Measurements from ENCODE around the gene CDC42EP2. TPM values are rescaled to one million over a fixed set of nuclear protein-coding genes. Genes with fewer than 3 reads are reported as not detected.

The CDC42EP2 gene
- polyA plus RNA-seq, 2 of the 4 experiments (the other 2 are of a cell fraction) = 3.0 to 8.5 TPM

- TF ChIP-seq BHLHE40 (IDR thresholded peaks at IDR 0.05; ENCODE audit: low read depth, low read length) (no peak), NR3C1 (IDR thresholded peaks at IDR 0.05) (no peak), KDM5A (IDR thresholded peaks at IDR 0.05) (no peak), HOXA7 (CRISPR knock-in tag; IDR thresholded peaks at IDR 0.05) (no peak), RARB (CRISPR knock-in tag; IDR thresholded peaks at IDR 0.05) (no peak), SREBF2 (IDR thresholded peaks at IDR 0.05) (no peak), ELK1 (IDR thresholded peaks at IDR 0.05; ENCODE audit: low read depth, low read length) (no peak)
- POLR2A ChIA-PET = no interaction called here
- H3K9me3 ChIP-seq = no peaks in the 10 kb centered on the region
- CTCF ChIA-PET = interaction anchor here (0.6 to 78.3 kb wide), 5 partner anchors 10 to 179 kb away, joined by 3 to 3090 read pairs (median 6); partner anchors contain the start of genes CDC42EP2, DPF2, POLA2 and TIGD3
- H3K4me3 ChIP-seq = no peak overlapping the region
- ATAC-seq = peak in 1 of 2 experiments; percentile 38; a peak in 3 of 6 replicates
- no peak for FAIRE-seq
- peaks cover 40% of the 10 kb centered on the region for H3K4me1 ChIP-seq
- DNase-seq (ENCODE audit: low read depth in 1 of 2, low spot score in 1 of 2) = peak in 1 of 2 experiments; percentile 49
- 73% methylated on average over 8 of the region's 8 CpGs for WGBS (ENCODE audit: missing lambda C conversion rate)
- H3K27ac ChIP-seq = peak overlapping the region; percentile 79 to 94
- peak overlapping the region; percentile 76 for H3K4me2 ChIP-seq
These were observed 24.1 kb upstream of the CDC42EP2 start for GRCh38 chr11:65290448-65291165.

GRCh38 chr11:65291613-65292012 lies 23.1 kb upstream of the CDC42EP2 start:
- WGBS (ENCODE audit: missing lambda C conversion rate) = 25% methylated on average over 5 of the region's 5 CpGs
- ChIA-PET POLR2A (interaction anchor here (0.5 to 1.4 kb wide), 3 partner anchors 19 to 24 kb away, joined by 4 to 7 read pairs (median 5); partner anchors contain the start of gene CDC42EP2), CTCF (interaction anchor here (76.3 to 78.3 kb wide), 2 partner anchors 11 to 24 kb away, joined by 3090 read pairs; partner anchors contain the start of genes CDC42EP2, DPF2, POLA2 and TIGD3)
- Histone ChIP-seq H3K27ac (peak overlapping the region; percentile 79 to 94), H3K4me3 (peak overlapping the region; percentile 21; the same call in 1 of the 3 replicates), H3K9me3 (no peaks in the 10 kb centered on the region), H3K4me1 (peaks cover 47% of the 10 kb centered on the region), H3K4me2 (peak overlapping the region; percentile 76)
- peak; percentile 60 to 78 for ATAC-seq
- DNase-seq (ENCODE audit: low read depth in 1 of 2, low spot score in 1 of 2) = peak in 1 of 2 experiments; percentile 54
- no peak for FAIRE-seq
- TF ChIP-seq NFE2L2 (conservative IDR thresholded peaks at IDR 0.05; ENCODE audit: low read length) (peak; percentile 57; the same call in 1 of the 2 replicates), CTCF (IDR thresholded peaks at IDR 0.05) (no peak), E2F6 (IDR thresholded peaks at IDR 0.05; ENCODE audit: borderline replicate concordance, low read depth) (0 out of 2 replicates have a peak, but pooled peaks have one; percentile 41), KDM5A (IDR thresholded peaks at IDR 0.05) (no peak), CHD4 (IDR thresholded peaks at IDR 0.05; ENCODE audit: borderline replicate concordance) (no peak), FOSL2 (IDR thresholded peaks at IDR 0.05) (no peak), FOSL2 (CRISPR knock-in tag; IDR thresholded peaks at IDR 0.05) (peak; percentile 59), RNF2 (IDR thresholded peaks at IDR 0.05; ENCODE audit: borderline replicate concordance, low read depth) (no peak), ZSCAN20 (CRISPR knock-in tag; IDR thresholded peaks at IDR 0.05) (no peak), ELK1 (IDR thresholded peaks at IDR 0.05; ENCODE audit: low read depth, low read length) (no peak), SREBF2 (IDR thresholded peaks at IDR 0.05) (no peak), HEYL (CRISPR knock-in tag; IDR thresholded peaks at IDR 0.05) (no peak), KDM1A (IDR thresholded peaks at IDR 0.05; ENCODE audit: low read depth) (no peak), MAFK (IDR thresholded peaks at IDR 0.05; ENCODE audit: partially characterized antibody) (peak; percentile 100), HOXB13 (CRISPR knock-in tag; IDR thresholded peaks at IDR 0.05; ENCODE audit: low read depth) (no peak), CEBPB (IDR thresholded peaks at IDR 0.05) (no peak), CBX2 (IDR thresholded peaks at IDR 0.05; ENCODE audit: borderline replicate concordance, low read depth) (no peak), REST (IDR thresholded peaks at IDR 0.05) (no peak), EHMT2 (IDR thresholded peaks at IDR 0.05; ENCODE audit: low read depth) (no peak), TFCP2L1 (CRISPR knock-in tag; IDR thresholded peaks at IDR 0.05) (no peak), HES2 (IDR thresholded peaks at IDR 0.05) (no peak), NPAS2 (CRISPR knock-in tag; IDR thresholded peaks at IDR 0.05; ENCODE audit: borderline replicate concordance) (no peak), TP53 (CRISPR knock-in tag; IDR thresholded peaks at IDR 0.05) (no peak)

All from A549 (cell line).